ENCODE measurements around the gene VPS37C.

The VPS37C gene

GRCh38 chr11:61131586-61131985 is 29.6 kb downstream of the VPS37C start:
- DNase-seq: no peak

GRCh38 chr11:61131186-61131585 is 30.0 kb downstream of the VPS37C start:
- no peak for DNase-seq

GRCh38 chr11:61129639-61130523 is 31.3 kb downstream of the VPS37C start:
- no peak for DNase-seq

- DNase-seq: no peak
Observed at GRCh38 chr11:61128947-61129638, 32.1 kb downstream of the VPS37C start.

- no peak for DNase-seq
Observed at GRCh38 chr11:61127991-61128390, 33.2 kb downstream of the VPS37C start.

- no peak for DNase-seq
Observed at GRCh38 chr11:61126256-61126655, 35.0 kb downstream of the VPS37C start.

GRCh38 chr11:61125310-61125684 is 35.9 kb downstream of the VPS37C start:
- no peak for DNase-seq

GRCh38 chr11:61124574-61125309 is 36.5 kb downstream of the VPS37C start:
- DNase-seq: no peak

- no peak for DNase-seq
Observed at GRCh38 chr11:61123775-61124571, 37.3 kb downstream of the VPS37C start.

- DNase-seq: no peak
Observed at GRCh38 chr11:61122761-61123160, 38.5 kb downstream of the VPS37C start.

GRCh38 chr11:61121917-61122316 is 39.3 kb downstream of the VPS37C start:
- DNase-seq: no peak

GRCh38 chr11:61121192-61121831 is 39.9 kb downstream of the VPS37C start:
- no peak for DNase-seq

GRCh38 chr11:61120706-61121191 is 40.5 kb downstream of the VPS37C start:
- DNase-seq: no peak

- DNase-seq: no peak
Observed at GRCh38 chr11:61120099-61120705, 41.0 kb downstream of the VPS37C start.

- DNase-seq: no peak
Observed at GRCh38 chr11:61119571-61119970, 41.7 kb downstream of the VPS37C start.

- DNase-seq: no peak
Observed at GRCh38 chr11:61119055-61119454, 42.2 kb downstream of the VPS37C start.

- no peak for DNase-seq
Observed at GRCh38 chr11:61118406-61118805, 42.8 kb downstream of the VPS37C start.

GRCh38 chr11:61118004-61118403 is 43.2 kb downstream of the VPS37C start:
- no peak for DNase-seq

GRCh38 chr11:61117168-61117520 is 44.1 kb downstream of the VPS37C start:
- no peak for DNase-seq

GRCh38 chr11:61116426-61117167 is 44.6 kb downstream of the VPS37C start:
- no peak for DNase-seq
